SK-N-MC (cell line): ENCODE results near the gene ETFB.

Source experiments
- EZH2 ChIP-seq: fragments of 200-600 bp; sonication (generic); IDR thresholded peaks from one replicate; pipeline ENCODE4 v1.6.1; 2017; ENCODE audit warnings: antibody characterized with exemption
- FOXP2 ChIP-seq: optimal IDR thresholded peaks from 2 replicates; pipeline ENCODE3; 2011; ENCODE audit warnings: mild to moderate bottlenecking, moderate library complexity; ENCODE audit not compliant: insufficient read depth; ENCODE audit errors: extremely low read length, control extremely low read depth
- POLR2AphosphoS5 ChIP-seq: IDR thresholded peaks from 2 replicates; pipeline ENCODE4 v1.6.1; 2012; ENCODE audit warnings: mild to moderate bottlenecking, low read depth, low read length, borderline replicate concordance

- no peak for TF ChIP-seq EZH2
- no peak for TF ChIP-seq POLR2AphosphoS5
- TF ChIP-seq FOXP2: no peak
These were observed 35.8 kb downstream of the ETFB start for GRCh38 chr19:51330366-51330765.
